AG04450 (cell line): ENCODE measurements around the gene ZRANB2. TPM values are rescaled to one million over a fixed set of nuclear protein-coding genes. Genes with fewer than 3 reads are reported as not detected.
A peak's percentile ranks its signal among the peaks of the same experiment; 100 is the strongest.

ENCODE experiments used
- CTCF ChIA-PET: fragments of 300-600, 350-600 bp; formaldehyde crosslinking; extraction: SDS; loops from one replicate; lab custom pipeline; 2022; ENCODE audit warnings: antibody characterized with exemption, inconsistent platforms; lab: Charles Lee
- POLR2A ChIA-PET: fragments of 350-600 bp; formaldehyde crosslinking; extraction: SDS; loops from one replicate; lab custom pipeline; 2021; ENCODE audit warnings: antibody characterized with exemption, inconsistent platforms; lab: Yijun Ruan, JAX
- DNase-seq: peaks from one replicate; pipeline ENCODE4 v3.0.0-alpha.2; 2011; ENCODE audit warnings: low read depth, low spot score
- H3K27ac ChIP-seq: one replicate; pipeline ENCODE4 v1.5.1; 2012; ENCODE audit warnings: low read depth, low read length, control low read depth
- H3K27me3 ChIP-seq: one replicate; pipeline ENCODE4 v1.6.0; 2012; ENCODE audit warnings: low read length; ENCODE audit not compliant: control insufficient read depth, insufficient read depth
- H3K4me3 ChIP-seq: 2 replicates; pipeline ENCODE4 v1.5.1; 2011; ENCODE audit warnings: mild to moderate bottlenecking, low read depth, low read length, control low read depth
- H3K9me3 ChIP-seq: 2 replicates; pipeline ENCODE4 v1.5.1; 2012; ENCODE audit warnings: low read length; ENCODE audit not compliant: control insufficient read depth, insufficient read depth
- CTCF ChIP-seq: IDR thresholded peaks from 2 replicates; pipeline ENCODE4 v1.5.1; 2011; ENCODE audit warnings: low read depth, low read length, control low read depth, inconsistent platforms
- polyA plus RNA-seq: library from polyadenylated mRNA; depleted of rRNA; stranded (reverse); fragments of >200 nt; gene quantifications from 2 replicates; pipeline ENCODE4 v1.2.3, GENCODE V29; 2011

ZRANB2 gene
- polyA plus RNA-seq, 1 experiment = 126 TPM

GRCh38 chr1:71080230-71080738 lies 551 bp downstream of the ZRANB2 start:
- DNase-seq = no peak
- POLR2A ChIA-PET = interaction anchor here (1.0 to 1.5 kb wide), 4 partner anchors 10 to 16 kb away, joined by 3 to 7 read pairs (median 4); no protein-coding TSS in a partner anchor
- H3K4me3 ChIP-seq = peak overlapping the region; percentile 88
- H3K27ac ChIP-seq = peak overlapping the region; percentile 79
- no peak for TF ChIP-seq CTCF
- no peaks in the 10 kb centered on the region for H3K9me3 ChIP-seq
- H3K27me3 ChIP-seq = no peaks in the 10 kb centered on the region
- CTCF ChIA-PET = interaction anchor here (0.7 to 2.5 kb wide), 9 partner anchors 9 to 1556 kb away, joined by 3 to 24 read pairs (median 4); no protein-coding TSS in a partner anchor

- DNase-seq = no peak
- no peak overlapping the region for H3K4me3 ChIP-seq
- no peaks in the 10 kb centered on the region for H3K27me3 ChIP-seq
- CTCF ChIA-PET = no interaction called here
- POLR2A ChIA-PET = interaction anchor here (0.6 kb wide), 1 partner anchor 116 kb away, joined by 3 read pairs; no protein-coding TSS in a partner anchor
- H3K9me3 ChIP-seq = no peaks in the 10 kb centered on the region
- H3K27ac ChIP-seq = no peak overlapping the region
- TF ChIP-seq CTCF = no peak
Measured at GRCh38 chr1:71074681-71075080, 6.2 kb downstream of the ZRANB2 start.

- H3K27ac ChIP-seq = no peak overlapping the region
- TF ChIP-seq CTCF = no peak
- POLR2A ChIA-PET = no interaction called here
- no peak for DNase-seq
- H3K9me3 ChIP-seq = no peaks in the 10 kb centered on the region
- CTCF ChIA-PET = interaction anchor here (0.6 to 2.4 kb wide), 2 partner anchors 9 to 11 kb away, joined by 3 to 10 read pairs; partner anchors contain the start of gene ZRANB2
- H3K4me3 ChIP-seq = no peak overlapping the region
- no peaks in the 10 kb centered on the region for H3K27me3 ChIP-seq
Measured at GRCh38 chr1:71072273-71072672, 8.6 kb downstream of the ZRANB2 start.

- H3K9me3 ChIP-seq = no peaks in the 10 kb centered on the region
- H3K27ac ChIP-seq = no peak overlapping the region
- no peak for DNase-seq
- POLR2A ChIA-PET = no interaction called here
- H3K27me3 ChIP-seq = no peaks in the 10 kb centered on the region
- no peak overlapping the region for H3K4me3 ChIP-seq
- CTCF ChIA-PET = interaction anchor here (0.6 to 2.4 kb wide), 2 partner anchors 9 to 12 kb away, joined by 3 to 10 read pairs; partner anchors contain the start of gene ZRANB2
- no peak for TF ChIP-seq CTCF
Measured at GRCh38 chr1:71071720-71072119, 9.1 kb downstream of the ZRANB2 start.
